CD14-positive monocyte (primary cell): ENCODE results near the gene FAM177A1. TPM values are rescaled to one million over a fixed set of nuclear protein-coding genes. Genes with fewer than 3 reads are reported as not detected.
A peak's percentile ranks its signal among the peaks of the same experiment; 100 is the strongest.

Source experiments
- DNase-seq, 3 donors: peaks; one replicate each; pipeline ENCODE4 v3.0.0-alpha.2; 2011 to 2022
- H2AFZ ChIP-seq: 2 replicates; pipeline ENCODE4 v1.6.0; 2012; ENCODE audit warnings: mild to moderate bottlenecking, low read depth, low read length, inconsistent platforms; ENCODE audit not compliant: insufficient read depth, poor library complexity, severe bottlenecking
- H3K27ac ChIP-seq, 2 donors: 1 replicate in 1 of 2; 2 replicates in 1 of 2; pipeline ENCODE4 v1.5.1; 2012 to 2013; ENCODE audit warnings: low read length in 2 of 2, control low read depth in 1 of 2, inconsistent platforms in 1 of 2, low read depth in 1 of 2, mild to moderate bottlenecking in 1 of 2
- H3K27me3 ChIP-seq, 2 donors: one replicate each; pipeline versions ENCODE4 v1.6.0 to v1.6.1; 2011 to 2013; ENCODE audit warnings: low read length in 2 of 2; ENCODE audit not compliant: control insufficient read depth in 2 of 2, insufficient read depth in 2 of 2
- H3K36me3 ChIP-seq, 2 donors: replicated peaks in 1 of 2; 1 replicate in 1 of 2; 2 replicates in 1 of 2; pipeline versions ENCODE4 v1.5.1 to v1.6.1; 2012 to 2013; ENCODE audit warnings: low read length in 2 of 2, control low read depth in 1 of 2, inconsistent platforms in 1 of 2, mild to moderate bottlenecking in 1 of 2; ENCODE audit not compliant: insufficient read depth in 2 of 2, control insufficient read depth in 1 of 2
- H3K4me1 ChIP-seq, 2 donors: 1 replicate in 1 of 2; 2 replicates in 1 of 2; pipeline versions ENCODE4 v1.5.1 to v1.6.1; 2012 to 2013; ENCODE audit warnings: low read length in 2 of 2, control low read depth in 1 of 2, inconsistent platforms in 1 of 2, mild to moderate bottlenecking in 1 of 2, moderate library complexity in 1 of 2; ENCODE audit not compliant: insufficient read depth in 2 of 2, control insufficient read depth in 1 of 2
- H3K4me2 ChIP-seq: replicated peaks from 2 replicates; pipeline ENCODE3; 2012; ENCODE audit warnings: low read length, moderate library complexity, mild to moderate bottlenecking; ENCODE audit not compliant: poor library complexity, severe bottlenecking; ENCODE audit errors: extremely low read depth
- H3K4me3 ChIP-seq, 3 experiments: fragments of 200-600 bp in 1 of 3; sonication (generic) in 1 of 3; replicated peaks in 1 of 3; 1 replicate in 2 of 3; 2 replicates in 1 of 3; pipeline ENCODE4 v1.5.1; 2011 to 2013; ENCODE audit warnings: low read length in 3 of 3, mild to moderate bottlenecking in 3 of 3, control low read depth in 2 of 3, low read depth in 2 of 3, inconsistent platforms in 1 of 3, moderate library complexity in 1 of 3
- H3K79me2 ChIP-seq: 2 replicates; pipeline ENCODE4 v1.6.0; 2012; ENCODE audit warnings: mild to moderate bottlenecking, control low read depth, inconsistent platforms, low read length, moderate library complexity; ENCODE audit not compliant: insufficient read depth
- H3K9ac ChIP-seq: 2 replicates; pipeline ENCODE4 v1.6.0; 2017; ENCODE audit warnings: low read length, mild to moderate bottlenecking; ENCODE audit not compliant: insufficient read depth, poor library complexity, severe bottlenecking
- H3K9me3 ChIP-seq, 2 donors: replicated peaks in 1 of 2; 1 replicate in 1 of 2; 2 replicates in 1 of 2; pipeline versions ENCODE4 v1.5.1 to v1.6.1; 2012 to 2013; ENCODE audit warnings: low read length in 2 of 2, control low read depth in 1 of 2; ENCODE audit not compliant: control insufficient read depth in 1 of 2, insufficient read depth in 1 of 2
- H4K20me1 ChIP-seq: 2 replicates; pipeline ENCODE4 v1.6.0; 2012; ENCODE audit warnings: mild to moderate bottlenecking, low read length, control low read depth, moderate library complexity; ENCODE audit not compliant: insufficient read depth
- H3K27ac Mint-ChIP-seq, 7 donors: one replicate each; pipeline ENCODE4 v1.8.0; 2020; ENCODE audit warnings: mild to moderate bottlenecking in 7 of 7, mixed read lengths in 7 of 7, moderate library complexity in 6 of 7, inconsistent platforms in 2 of 7
- H3K27me3 Mint-ChIP-seq, 3 donors: one replicate each; pipeline ENCODE4 v1.8.0; 2021 to 2022; ENCODE audit warnings: low read depth in 3 of 3, mild to moderate bottlenecking in 3 of 3, mixed read lengths in 3 of 3, moderate library complexity in 3 of 3, inconsistent platforms in 1 of 3
- H3K36me3 Mint-ChIP-seq, 2 donors: one replicate each; pipeline ENCODE4 v1.8.0; 2020; ENCODE audit warnings: mixed read lengths in 2 of 2, inconsistent platforms in 1 of 2, mild to moderate bottlenecking in 1 of 2
- H3K4me1 Mint-ChIP-seq: one replicate; pipeline ENCODE4 v1.8.0; 2020; ENCODE audit warnings: mild to moderate bottlenecking, mixed read lengths
- H3K4me3 Mint-ChIP-seq, 2 donors: one replicate each; pipeline ENCODE4 v1.8.0; 2020; ENCODE audit warnings: mild to moderate bottlenecking in 2 of 2, mixed read lengths in 2 of 2, moderate library complexity in 1 of 2
- H3K9me3 Mint-ChIP-seq, 7 donors: one replicate each; pipeline ENCODE4 v1.8.0; 2020 to 2022; ENCODE audit warnings: mixed read lengths in 7 of 7, mild to moderate bottlenecking in 6 of 7, moderate library complexity in 6 of 7, inconsistent platforms in 2 of 7
- WGBS: methylation state at CpG from one replicate; pipeline ENCODE4 v1.1.5; 2013; ENCODE audit warnings: missing lambda C conversion rate; ENCODE audit not compliant: insufficient coverage; 5-methylcytosine and 5-hydroxymethylcytosine counted together
- intact Hi-C, 2 donors: fragments of 100-400 bp; cut with micrococcal nuclease; formaldehyde crosslinking; loops; one replicate each; pipeline versions ENCODE4 v1.15.0 to v1.15.1; 2023
- polyA plus RNA-seq, 3 donors: library from polyadenylated mRNA; depleted of rRNA in 1 of 3; unstranded in 2 of 3; stranded (reverse) in 1 of 3; fragments of 300-500 nt in 2 of 3; fragments of >200 nt in 1 of 3; fragmentation: Illumina TruSeq in 2 of 3; gene quantifications; 1 replicate in 2 of 3; 2 replicates in 1 of 3; pipeline ENCODE4 v1.2.3, GENCODE V29; 2012 to 2021
- TF ChIP-seq, protein P1 (sequence below): fragments of 200-600 bp; IDR thresholded peaks from one replicate; pipeline ENCODE4 v1.8.0; 2022; ENCODE audit warnings: antibody characterized with exemption, mild to moderate bottlenecking

Gene FAM177A1
- polyA plus RNA-seq, 3 donors, result 12.5 to 48.1 (median 29.4) TPM

DNA sequence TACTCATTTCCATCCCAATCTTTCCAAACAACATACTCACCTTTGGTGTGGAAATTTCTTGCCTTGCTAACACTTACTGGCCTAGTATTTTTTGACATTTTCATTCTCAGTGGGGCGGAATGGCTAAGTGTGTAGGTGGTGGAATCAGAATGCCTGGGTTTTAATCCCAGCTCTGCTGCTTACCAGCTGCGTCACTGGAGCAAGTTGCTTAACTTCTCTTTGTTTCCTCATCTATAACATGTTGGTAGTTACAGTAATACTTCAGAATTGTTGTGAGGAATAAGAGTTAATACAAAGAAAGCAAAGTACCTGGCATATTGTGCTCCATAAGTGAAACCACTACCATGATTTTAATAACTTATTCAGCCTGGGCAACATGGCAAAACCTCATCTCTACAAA, 3.0 kb upstream of the FAM177A1 start:
- H3K9ac ChIP-seq, result no peak overlapping the region
- peaks cover 21% of the 10 kb centered on the region for H3K4me1 Mint-ChIP-seq
- peaks cover 0 to 1% (median 0%) of the 10 kb centered on the region in 3 donors for H3K27me3 Mint-ChIP-seq
- TF ChIP-seq, protein P1, sequence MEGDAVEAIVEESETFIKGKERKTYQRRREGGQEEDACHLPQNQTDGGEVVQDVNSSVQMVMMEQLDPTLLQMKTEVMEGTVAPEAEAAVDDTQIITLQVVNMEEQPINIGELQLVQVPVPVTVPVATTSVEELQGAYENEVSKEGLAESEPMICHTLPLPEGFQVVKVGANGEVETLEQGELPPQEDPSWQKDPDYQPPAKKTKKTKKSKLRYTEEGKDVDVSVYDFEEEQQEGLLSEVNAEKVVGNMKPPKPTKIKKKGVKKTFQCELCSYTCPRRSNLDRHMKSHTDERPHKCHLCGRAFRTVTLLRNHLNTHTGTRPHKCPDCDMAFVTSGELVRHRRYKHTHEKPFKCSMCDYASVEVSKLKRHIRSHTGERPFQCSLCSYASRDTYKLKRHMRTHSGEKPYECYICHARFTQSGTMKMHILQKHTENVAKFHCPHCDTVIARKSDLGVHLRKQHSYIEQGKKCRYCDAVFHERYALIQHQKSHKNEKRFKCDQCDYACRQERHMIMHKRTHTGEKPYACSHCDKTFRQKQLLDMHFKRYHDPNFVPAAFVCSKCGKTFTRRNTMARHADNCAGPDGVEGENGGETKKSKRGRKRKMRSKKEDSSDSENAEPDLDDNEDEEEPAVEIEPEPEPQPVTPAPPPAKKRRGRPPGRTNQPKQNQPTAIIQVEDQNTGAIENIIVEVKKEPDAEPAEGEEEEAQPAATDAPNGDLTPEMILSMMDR, result no peak
- H3K27ac ChIP-seq, result no peak overlapping the region
- H3K27ac Mint-ChIP-seq, result peak overlapping the region in 3 of 7 donors; percentile 13 to 60 (median 17)
- H3K4me1 ChIP-seq, result peaks cover 10 to 24% of the 10 kb centered on the region in 2 donors
- no peak overlapping the region for H3K4me3 ChIP-seq
- intact Hi-C loops, result loop anchor here in 1 of 2 donors (10.0 kb wide), 2 partner anchors 58 to 262 kb away; partner anchors contain the start of gene SRP54
- no peaks in the 10 kb centered on the region for H3K36me3 ChIP-seq
- H3K79me2 ChIP-seq, result peaks cover 9% of the 10 kb centered on the region
- no peaks in the 10 kb centered on the region for H3K9me3 Mint-ChIP-seq
- H3K27me3 ChIP-seq, result no peaks in the 10 kb centered on the region
- WGBS, result no CpG with 5 or more reads among the region's 2 CpGs
- no peaks in the 10 kb centered on the region for H3K9me3 ChIP-seq
- no peak overlapping the region for H2AFZ ChIP-seq
- no peak overlapping the region for H3K4me3 Mint-ChIP-seq
- no peaks in the 10 kb centered on the region for H3K36me3 Mint-ChIP-seq
- DNase-seq, result peak; percentile 16 to 28 (median 18)
- no peak overlapping the region for H3K4me2 ChIP-seq
- H4K20me1 ChIP-seq, result no peaks in the 10 kb centered on the region

DNA sequence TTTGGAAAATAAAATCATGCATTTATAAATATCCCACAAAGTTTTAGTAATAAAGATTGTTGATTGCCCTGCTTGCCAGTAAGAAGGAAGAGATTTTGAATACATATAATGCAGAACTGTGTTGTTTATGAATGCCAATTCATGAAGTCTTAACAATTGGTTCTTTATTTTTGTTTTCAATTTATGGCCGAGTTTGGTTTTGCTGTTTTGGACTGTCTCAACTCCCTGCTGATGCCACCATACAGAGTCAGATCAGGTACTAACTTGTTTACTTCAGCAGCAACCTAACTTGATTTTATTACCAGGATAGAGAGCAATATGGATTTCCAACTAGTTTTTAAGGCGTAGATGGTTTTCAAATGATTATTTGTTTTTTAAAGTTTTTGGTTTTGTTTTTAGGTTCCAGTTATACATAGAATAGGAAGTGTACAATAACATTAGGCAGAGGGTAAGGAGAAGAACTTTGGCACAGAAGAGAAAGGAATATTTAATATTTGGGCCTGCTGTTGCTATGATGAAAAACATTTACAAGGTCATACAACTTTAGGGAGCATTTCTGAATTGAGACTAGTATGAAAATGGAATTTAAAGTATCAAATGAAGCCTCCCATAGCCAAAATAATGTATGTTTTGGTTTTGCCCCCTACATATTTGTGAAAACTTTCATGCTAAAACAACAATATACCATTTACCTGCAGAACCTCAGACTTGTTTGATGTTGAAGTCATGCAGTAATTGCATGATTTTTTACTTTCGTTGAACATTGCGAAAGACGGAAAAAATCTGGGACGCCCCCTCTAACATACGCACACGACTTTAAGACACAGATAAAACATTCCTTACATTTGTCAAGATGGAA, 904 bp upstream of the FAM177A1 start:
- Histone ChIP-seq H2AFZ (peak overlapping the region; percentile 62), H3K27ac (peak overlapping the region; percentile 80 to 94), H3K4me2 (peak overlapping the region; percentile 95), H3K9ac (peak overlapping the region; percentile 94), H3K79me2 (peaks cover 10% of the 10 kb centered on the region), H3K9me3 (no peaks in the 10 kb centered on the region), H4K20me1 (no peaks in the 10 kb centered on the region), H3K36me3 (no peaks in the 10 kb centered on the region), H3K27me3 (no peaks in the 10 kb centered on the region), H3K4me3 (peak overlapping the region; percentile 59 to 94 (median 86)), H3K4me1 (peaks cover 10 to 24% of the 10 kb centered on the region in 2 donors)
- Mint-ChIP-seq H3K27ac (peak overlapping the region; percentile 98 to 100 (median 99)), H3K36me3 (peaks cover 0 to 7% of the 10 kb centered on the region in 2 donors), H3K4me3 (peak overlapping the region; percentile 96 to 98), H3K9me3 (no peaks in the 10 kb centered on the region), H3K4me1 (peaks cover 22% of the 10 kb centered on the region), H3K27me3 (peaks cover 0 to 1% (median 0%) of the 10 kb centered on the region in 3 donors)
- DNase-seq, result peak in 1 of 3 donors; percentile 72
- intact Hi-C loops, result loop anchor here (5.0 to 10.0 kb wide), 4 partner anchors 60 to 260 kb away; partner anchors contain the start of genes PPP2R3C (in 1 of the 2), PRORP (in 1 of the 2) and SRP54 (in 1 of the 2)
- WGBS, result 0% methylated on average over 6 of the region's 8 CpGs
- TF ChIP-seq, protein P1, result no peak
